Fibroblast of lung (primary cell): ENCODE data around the gene KRTAP5-9.

Source experiments
- EZH2 ChIP-seq: IDR thresholded peaks from 2 replicates; pipeline ENCODE4 v1.5.1; 2012; ENCODE audit warnings: low read length, control low read depth, mild to moderate bottlenecking; ENCODE audit errors: missing control alignments
- TF ChIP-seq, protein P1 (sequence below), 2 donors: IDR thresholded peaks in 1 of 2; conservative IDR thresholded peaks in 1 of 2; 1 replicate in 1 of 2; 2 replicates in 1 of 2; pipeline ENCODE4 v1.5.1; 2011 to 2012; ENCODE audit warnings: low read length in 2 of 2, control low read depth in 1 of 2, inconsistent platforms in 1 of 2, low read depth in 1 of 2, mild to moderate bottlenecking in 1 of 2

DNA sequence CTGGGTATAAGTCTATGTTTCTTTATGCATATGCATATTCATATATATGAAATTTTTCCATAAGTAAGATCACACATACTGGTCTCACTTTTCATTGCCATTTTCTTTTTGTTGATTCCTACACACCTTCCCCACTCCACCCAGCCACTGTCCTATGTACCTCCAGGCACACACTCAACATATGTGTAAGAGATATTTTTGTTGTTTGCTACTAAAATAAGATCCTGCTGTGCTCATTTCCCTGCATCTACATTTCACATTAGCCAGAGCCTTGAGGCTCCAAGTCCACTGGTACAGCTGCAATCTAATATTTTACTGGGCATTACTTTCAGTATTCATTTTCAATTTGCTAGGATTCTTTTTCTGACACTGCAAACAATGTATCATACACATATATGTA lies 9.0 kb downstream of the KRTAP5-9 start:
- TF ChIP-seq EZH2: no peak
- TF ChIP-seq, protein P1, sequence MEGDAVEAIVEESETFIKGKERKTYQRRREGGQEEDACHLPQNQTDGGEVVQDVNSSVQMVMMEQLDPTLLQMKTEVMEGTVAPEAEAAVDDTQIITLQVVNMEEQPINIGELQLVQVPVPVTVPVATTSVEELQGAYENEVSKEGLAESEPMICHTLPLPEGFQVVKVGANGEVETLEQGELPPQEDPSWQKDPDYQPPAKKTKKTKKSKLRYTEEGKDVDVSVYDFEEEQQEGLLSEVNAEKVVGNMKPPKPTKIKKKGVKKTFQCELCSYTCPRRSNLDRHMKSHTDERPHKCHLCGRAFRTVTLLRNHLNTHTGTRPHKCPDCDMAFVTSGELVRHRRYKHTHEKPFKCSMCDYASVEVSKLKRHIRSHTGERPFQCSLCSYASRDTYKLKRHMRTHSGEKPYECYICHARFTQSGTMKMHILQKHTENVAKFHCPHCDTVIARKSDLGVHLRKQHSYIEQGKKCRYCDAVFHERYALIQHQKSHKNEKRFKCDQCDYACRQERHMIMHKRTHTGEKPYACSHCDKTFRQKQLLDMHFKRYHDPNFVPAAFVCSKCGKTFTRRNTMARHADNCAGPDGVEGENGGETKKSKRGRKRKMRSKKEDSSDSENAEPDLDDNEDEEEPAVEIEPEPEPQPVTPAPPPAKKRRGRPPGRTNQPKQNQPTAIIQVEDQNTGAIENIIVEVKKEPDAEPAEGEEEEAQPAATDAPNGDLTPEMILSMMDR (conservative IDR thresholded peaks at IDR 0.05 in 1 of 2, IDR thresholded peaks at IDR 0.05 in 1 of 2; ENCODE audit: low read depth in 1 of 2, low read length in 2 of 2): no peak
